GM18499 (cell line): Measurements from ENCODE around the gene SENP7.

Experiments used
- ATAC-seq: cut with Tn5 transposase; IDR thresholded peaks from one replicate; pipeline ENCODE4 v1.9.1; 2021; ENCODE audit warnings: moderate number of reproducible peaks; ENCODE audit not compliant: insufficient read depth, unreplicated experiment

The SENP7 gene

DNA sequence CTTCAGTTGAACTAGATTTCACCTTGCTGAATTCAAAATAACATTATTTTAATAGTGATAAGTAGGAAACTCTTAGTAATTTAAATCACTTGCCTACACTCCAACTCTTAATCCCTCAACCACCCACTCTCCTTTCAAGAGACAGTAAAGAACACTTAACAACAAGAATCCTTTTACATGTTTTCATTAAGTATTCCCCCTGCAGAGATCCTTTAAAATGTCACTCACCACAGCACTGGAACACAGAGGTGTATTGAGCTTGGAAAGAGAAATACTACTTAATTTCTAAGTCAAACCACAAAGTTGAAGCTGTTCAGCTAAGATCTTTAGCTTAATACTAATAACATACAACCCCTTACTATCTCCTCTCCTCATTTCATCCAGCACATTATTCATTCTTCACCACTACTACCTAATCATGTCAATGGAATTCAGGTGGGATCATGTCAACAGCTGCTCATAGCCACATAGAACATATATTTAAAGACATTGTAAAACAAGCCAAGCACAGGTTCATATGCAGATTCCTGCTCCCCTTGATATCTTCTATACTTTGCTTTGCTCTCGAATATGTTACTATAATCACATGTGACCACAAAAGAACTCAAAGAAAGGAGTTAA lies 233.1 kb downstream of the SENP7 start:
- ATAC-seq, result no peak

DNA sequence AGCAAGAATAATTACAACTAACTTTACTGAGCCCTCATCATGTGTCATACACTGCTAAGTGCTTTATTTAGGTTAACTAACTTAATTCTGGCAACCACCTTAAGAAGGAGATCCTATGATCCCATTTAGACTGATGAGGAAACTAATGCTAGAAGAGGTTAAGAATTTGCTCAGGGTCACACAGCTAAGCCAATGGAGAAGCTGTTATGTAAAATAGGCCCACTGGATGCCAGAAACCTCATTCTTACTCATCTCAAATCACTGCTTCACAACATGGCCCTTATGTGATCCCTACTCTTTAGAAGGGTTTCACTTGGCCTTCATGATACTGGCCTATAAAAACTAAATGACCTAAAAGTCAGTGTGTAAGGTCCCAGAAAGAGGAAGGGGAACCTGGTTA lies 233.8 kb downstream of the SENP7 start:
- ATAC-seq, result no peak

GRCh38 chr3:101278727-101279126 lies 234.3 kb downstream of the SENP7 start:
- ATAC-seq, result no peak
